ENCODE measurements around the gene ABCF2. TPM values are rescaled to one million over a fixed set of nuclear protein-coding genes. Genes with fewer than 3 reads are reported as not detected.

ABCF2 gene
- total and polyA plus RNA-seq, 2 of the 13 experiments (the other 11 are each of a cell fraction or from before 2014, with no cell fraction given) = 16.3 to 42.5 TPM

- TF ChIP-seq THYN1 (CRISPR knock-in tag; IDR thresholded peaks at IDR 0.05; ENCODE audit: borderline replicate concordance, low read depth) (no peak), POGK (CRISPR knock-in tag; conservative IDR thresholded peaks at IDR 0.05) (no peak), ZBTB33 (CRISPR knock-in tag; IDR thresholded peaks at IDR 0.05) (no peak), SOX6 (IDR thresholded peaks at IDR 0.05) (no peak), SOX6 (CRISPR knock-in tag; IDR thresholded peaks at IDR 0.05) (no peak), LCORL (IDR thresholded peaks at IDR 0.05) (no peak), LCORL (CRISPR knock-in tag; IDR thresholded peaks at IDR 0.05) (0 out of 2 replicates have a peak, but pooled peaks have one; percentile 19), ZNF282 (IDR thresholded peaks at IDR 0.05; ENCODE audit: partially characterized antibody) (no peak), ZFAT (CRISPR knock-in tag; conservative IDR thresholded peaks at IDR 0.05) (no peak), HNF4A (CRISPR knock-in tag; IDR thresholded peaks at IDR 0.05) (peak; percentile 41; the same call in 1 of the 2 replicates), TP53 (CRISPR knock-in tag; conservative IDR thresholded peaks at IDR 0.05) (no peak), ZNF563 (CRISPR knock-in tag; IDR thresholded peaks at IDR 0.05) (no peak), ZBED4 (CRISPR knock-in tag; IDR thresholded peaks at IDR 0.05; ENCODE audit: borderline replicate concordance) (no peak), THAP9 (CRISPR knock-in tag; IDR thresholded peaks at IDR 0.05; ENCODE audit: borderline replicate concordance) (no peak), KDM2A (CRISPR knock-in tag; IDR thresholded peaks at IDR 0.05; ENCODE audit: borderline replicate concordance, low read depth) (no peak), ARNTL (CRISPR knock-in tag; IDR thresholded peaks at IDR 0.05) (no peak), ZNF75D (CRISPR knock-in tag; IDR thresholded peaks at IDR 0.05; ENCODE audit: borderline replicate concordance) (no peak)
These were observed 15.4 kb upstream of the ABCF2 start (continued) for GRCh38 chr7:151242159-151243044.
